ENCODE results near the gene CPN2.

- TF ChIP-seq POLR2A (IDR thresholded peaks at IDR 0.05; ENCODE audit: low read depth, low read length), result no peak
- no peak for TF ChIP-seq POLR2AphosphoS5 (IDR thresholded peaks at IDR 0.05; ENCODE audit: low read depth, low read length)
- no peak for TF ChIP-seq POU2F2 (IDR thresholded peaks at IDR 0.05; ENCODE audit: low read depth, low read length)
- no peak for TF ChIP-seq TAF1 (IDR thresholded peaks at IDR 0.05; ENCODE audit: low read depth, low read length)
- TF ChIP-seq SPI1 (IDR thresholded peaks at IDR 0.05; ENCODE audit: low read depth, low read length), result no peak
These were observed 7.1 kb downstream of the CPN2 start for GRCh38 chr3:194344012-194344411.
